Measurements from ENCODE around the gene PGM2L1.

DNA sequence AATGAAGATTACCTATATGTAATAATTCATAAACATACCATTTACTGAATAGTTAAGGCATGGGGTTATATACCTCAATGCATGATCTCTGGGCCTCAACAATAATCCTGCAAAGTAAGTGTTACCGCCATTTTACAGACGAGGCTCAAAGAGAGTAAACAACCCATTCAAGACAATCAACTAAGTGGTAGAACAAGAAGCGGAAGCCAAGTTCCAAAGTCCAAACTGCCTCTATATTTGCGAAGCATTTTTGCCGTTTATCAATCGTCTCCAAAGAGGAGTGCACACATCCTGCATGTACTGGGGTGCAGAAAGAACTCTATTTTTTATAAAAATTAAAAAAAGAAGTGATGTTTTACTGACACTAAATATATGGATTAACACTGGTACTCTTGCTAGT, 59.3 kb downstream of the PGM2L1 start:
- TF ChIP-seq, protein P1, sequence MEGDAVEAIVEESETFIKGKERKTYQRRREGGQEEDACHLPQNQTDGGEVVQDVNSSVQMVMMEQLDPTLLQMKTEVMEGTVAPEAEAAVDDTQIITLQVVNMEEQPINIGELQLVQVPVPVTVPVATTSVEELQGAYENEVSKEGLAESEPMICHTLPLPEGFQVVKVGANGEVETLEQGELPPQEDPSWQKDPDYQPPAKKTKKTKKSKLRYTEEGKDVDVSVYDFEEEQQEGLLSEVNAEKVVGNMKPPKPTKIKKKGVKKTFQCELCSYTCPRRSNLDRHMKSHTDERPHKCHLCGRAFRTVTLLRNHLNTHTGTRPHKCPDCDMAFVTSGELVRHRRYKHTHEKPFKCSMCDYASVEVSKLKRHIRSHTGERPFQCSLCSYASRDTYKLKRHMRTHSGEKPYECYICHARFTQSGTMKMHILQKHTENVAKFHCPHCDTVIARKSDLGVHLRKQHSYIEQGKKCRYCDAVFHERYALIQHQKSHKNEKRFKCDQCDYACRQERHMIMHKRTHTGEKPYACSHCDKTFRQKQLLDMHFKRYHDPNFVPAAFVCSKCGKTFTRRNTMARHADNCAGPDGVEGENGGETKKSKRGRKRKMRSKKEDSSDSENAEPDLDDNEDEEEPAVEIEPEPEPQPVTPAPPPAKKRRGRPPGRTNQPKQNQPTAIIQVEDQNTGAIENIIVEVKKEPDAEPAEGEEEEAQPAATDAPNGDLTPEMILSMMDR (conservative IDR thresholded peaks at IDR 0.05), result no peak
- TF ChIP-seq EZH2 (IDR thresholded peaks at IDR 0.05; ENCODE audit: low read depth), result no peak
